Inferior parietal cortex (tissue), 1 donor: ENCODE results near the gene ZNF462.

Experiments
- DNase-seq: peaks from one replicate; pipeline ENCODE4 v3.0.0-alpha.2; 2016; ENCODE audit errors: extremely low spot score

Gene ZNF462

DNA sequence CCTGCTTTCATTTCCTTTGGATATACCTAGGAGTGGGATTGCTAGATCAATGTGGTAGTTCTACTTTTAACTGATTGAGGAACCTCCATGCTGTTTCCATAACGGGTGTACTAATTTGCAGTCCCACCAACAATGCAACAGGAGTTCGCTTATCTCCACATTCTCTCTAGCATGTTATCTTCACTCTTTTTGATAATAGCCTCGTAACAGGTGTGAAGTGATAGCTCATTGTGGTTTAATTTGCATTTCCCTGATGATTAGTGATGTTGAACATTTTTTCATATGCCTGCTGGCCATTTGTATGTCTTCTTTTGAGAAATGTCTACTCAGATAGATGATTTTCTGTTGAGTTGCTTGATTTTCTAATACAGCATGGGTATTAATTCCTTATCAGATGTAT is 142.2 kb downstream of the ZNF462 start:
- no peak for DNase-seq

DNA sequence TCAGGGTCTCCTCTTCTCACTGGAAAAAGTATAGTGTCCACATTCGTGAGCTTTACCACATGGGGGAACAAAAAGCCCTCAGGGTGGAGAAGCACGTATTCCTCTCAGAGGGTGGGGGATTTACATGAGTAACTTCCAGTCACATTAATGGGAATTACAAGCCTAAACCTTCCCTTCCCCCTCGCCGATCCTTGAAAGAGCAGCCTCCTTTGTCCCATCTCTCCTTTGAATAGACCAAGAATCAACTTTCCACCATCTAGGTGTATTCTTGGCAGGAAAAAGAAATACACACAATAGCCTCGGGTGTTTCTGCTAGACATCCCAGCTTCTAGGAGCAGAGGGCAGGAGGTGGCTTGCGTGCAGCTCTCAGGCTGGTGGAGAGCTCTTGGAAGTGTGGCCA is 144.4 kb downstream of the ZNF462 start:
- no peak for DNase-seq

GRCh38 chr9:107008011-107008410 is 145.0 kb downstream of the ZNF462 start:
- DNase-seq, result no peak

DNA sequence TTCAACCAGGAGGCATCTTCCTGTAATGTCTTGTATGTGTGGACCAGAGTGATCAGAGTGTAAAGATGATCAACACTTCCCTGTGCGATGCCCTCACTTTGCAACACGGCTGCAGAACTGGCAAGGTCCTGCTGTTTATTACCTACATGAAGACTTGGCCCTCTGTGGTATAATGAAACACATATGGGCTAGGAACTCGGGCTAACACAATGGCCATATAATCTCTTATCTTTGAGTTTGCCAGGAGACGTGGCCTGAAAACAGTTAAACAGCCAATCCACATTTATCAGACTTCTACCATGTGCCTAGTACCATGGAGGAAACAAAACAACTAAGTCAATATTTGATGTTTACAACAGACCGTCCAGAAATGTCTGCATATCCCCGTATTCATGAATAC is 145.5 kb downstream of the ZNF462 start:
- no peak for DNase-seq

DNA sequence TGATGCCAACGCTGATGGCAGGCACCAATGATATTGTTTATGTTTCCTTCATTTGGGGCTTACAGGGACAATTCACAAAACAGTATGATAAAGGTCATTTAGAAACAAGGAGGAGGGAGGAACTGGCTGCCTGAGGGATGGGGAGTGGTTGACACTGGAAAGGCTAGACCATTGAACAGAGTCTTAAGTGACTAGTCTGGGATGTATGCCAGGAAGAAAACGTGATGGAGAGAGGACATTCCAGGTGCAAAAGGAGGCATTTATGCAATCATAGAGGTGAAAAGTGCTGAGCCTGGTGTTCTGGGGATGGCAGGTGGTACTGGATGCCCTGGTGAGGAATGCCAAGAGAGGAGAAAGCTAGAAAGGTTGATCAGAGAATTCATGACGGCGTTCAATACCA is 153.4 kb downstream of the ZNF462 start:
- no peak for DNase-seq

GRCh38 chr9:107018861-107019545 is 156.0 kb downstream of the ZNF462 start:
- no peak for DNase-seq

DNA sequence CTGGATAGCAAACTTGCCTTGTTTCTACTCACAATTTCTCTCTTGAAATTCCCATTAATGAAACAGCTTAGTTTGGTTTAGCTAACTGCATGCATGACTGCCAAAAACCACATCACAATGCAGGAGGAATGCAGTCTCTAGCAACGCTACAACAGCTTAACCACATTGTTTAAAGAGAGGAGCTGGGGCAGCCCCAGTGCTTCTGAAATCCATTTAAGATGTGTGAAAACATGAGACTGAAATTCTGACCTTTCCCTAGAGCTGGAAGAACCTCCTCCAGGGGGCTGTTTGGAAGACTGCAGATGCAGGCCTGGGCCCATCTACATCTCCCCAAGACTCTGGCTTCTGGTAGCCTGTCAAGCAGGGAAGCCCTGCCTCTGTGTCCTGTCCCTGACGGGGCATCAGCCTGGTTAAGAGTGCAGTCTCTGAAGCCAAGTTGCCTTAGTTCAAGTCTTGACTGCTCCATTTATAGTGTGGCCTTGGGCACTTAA is 157.1 kb downstream of the ZNF462 start:
- no peak for DNase-seq

- no peak for DNase-seq
Measured at GRCh38 chr9:107024193-107024592, 161.2 kb downstream of the ZNF462 start.

GRCh38 chr9:107025260-107026035 is 162.5 kb downstream of the ZNF462 start:
- DNase-seq, result no peak

GRCh38 chr9:107029146-107029545 is 166.2 kb downstream of the ZNF462 start:
- DNase-seq, result no peak

DNA sequence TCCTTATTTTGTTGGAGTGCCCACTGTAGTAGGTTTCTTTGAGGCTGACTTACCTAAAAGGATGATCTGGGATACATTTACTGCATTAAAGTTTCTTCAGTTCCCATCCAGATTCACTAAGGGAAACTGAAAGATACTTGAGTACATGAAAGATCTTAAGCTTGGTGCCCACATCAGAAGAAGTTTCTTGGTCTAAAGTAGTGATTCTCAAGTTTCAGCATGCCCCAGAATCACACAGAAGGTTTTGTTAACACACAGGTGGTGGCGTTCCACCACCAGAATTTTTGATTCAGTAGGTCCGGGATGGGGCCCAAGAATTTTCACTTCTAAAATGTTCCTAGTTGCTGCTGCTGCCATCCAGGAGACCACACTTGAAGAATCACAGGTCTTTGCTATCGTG is 171.0 kb downstream of the ZNF462 start:
- no peak for DNase-seq

GRCh38 chr9:107034831-107035230 is 171.9 kb downstream of the ZNF462 start:
- no peak for DNase-seq

- DNase-seq, result no peak
Measured at GRCh38 chr9:107036367-107036766, 173.4 kb downstream of the ZNF462 start.

GRCh38 chr9:107039542-107039941 is 176.6 kb downstream of the ZNF462 start:
- DNase-seq, result no peak

GRCh38 chr9:107042606-107043005 is 179.6 kb downstream of the ZNF462 start:
- DNase-seq, result no peak

- DNase-seq, result no peak
Measured at GRCh38 chr9:107043886-107044285, 180.9 kb downstream of the ZNF462 start.

- no peak for DNase-seq
Measured at GRCh38 chr9:107044872-107045271, 181.9 kb downstream of the ZNF462 start.

GRCh38 chr9:107046692-107047091 is 183.7 kb downstream of the ZNF462 start:
- DNase-seq, result no peak

DNA sequence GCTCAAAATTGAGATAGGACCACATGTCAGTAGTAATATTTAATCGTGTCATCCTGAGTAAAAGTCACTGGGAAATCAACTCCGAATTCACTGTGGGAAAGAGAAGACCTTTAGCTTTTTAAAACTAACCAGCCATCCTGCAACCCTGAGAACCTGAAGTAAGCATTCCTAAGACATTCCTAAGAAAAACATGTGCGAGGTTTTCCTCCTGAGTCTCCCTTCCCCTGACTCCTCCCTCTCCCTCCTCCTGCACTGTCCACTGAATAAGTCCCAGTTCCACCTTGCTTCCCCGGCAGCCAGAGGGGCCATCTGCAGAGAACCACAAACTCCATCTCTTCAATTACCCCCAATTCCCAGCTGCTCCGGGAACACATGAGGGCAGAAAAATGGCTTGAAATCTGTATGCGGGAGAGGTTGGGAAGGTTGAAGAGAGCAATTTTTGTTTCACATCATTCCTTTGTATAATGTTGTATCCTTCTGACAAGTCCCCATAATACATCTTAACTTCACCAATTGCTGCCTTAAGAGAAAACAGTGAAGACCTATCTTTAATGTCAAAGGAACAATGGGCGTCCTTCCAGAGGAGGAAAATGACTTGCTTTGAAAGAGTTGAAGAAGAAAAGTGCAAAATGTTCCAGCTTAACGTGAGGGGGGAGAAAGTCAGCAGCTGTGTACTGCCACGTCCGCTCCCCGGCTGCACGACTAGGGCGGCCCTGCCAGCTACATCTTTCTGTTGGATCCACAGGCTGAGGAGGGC is 186.3 kb downstream of the ZNF462 start:
- no peak for DNase-seq

DNA sequence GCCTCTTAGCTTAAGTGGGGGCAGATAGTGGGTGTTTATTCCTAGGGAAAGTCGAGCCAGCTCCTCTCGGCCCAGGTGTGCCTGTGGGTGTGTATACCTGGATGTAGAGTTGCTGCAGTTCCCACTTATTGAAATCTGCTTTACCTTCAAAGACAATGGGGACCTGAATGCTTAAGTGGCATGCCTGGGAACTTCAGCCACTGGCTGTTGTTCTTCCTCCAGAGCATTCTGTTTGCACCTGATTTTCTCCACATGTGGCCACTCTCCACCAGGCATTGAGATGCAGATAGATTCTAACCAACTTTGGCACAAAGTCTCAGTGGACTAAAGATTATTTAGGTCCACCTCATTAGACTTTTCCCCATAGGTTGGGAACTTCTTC is 186.8 kb downstream of the ZNF462 start:
- DNase-seq, result no peak

DNA sequence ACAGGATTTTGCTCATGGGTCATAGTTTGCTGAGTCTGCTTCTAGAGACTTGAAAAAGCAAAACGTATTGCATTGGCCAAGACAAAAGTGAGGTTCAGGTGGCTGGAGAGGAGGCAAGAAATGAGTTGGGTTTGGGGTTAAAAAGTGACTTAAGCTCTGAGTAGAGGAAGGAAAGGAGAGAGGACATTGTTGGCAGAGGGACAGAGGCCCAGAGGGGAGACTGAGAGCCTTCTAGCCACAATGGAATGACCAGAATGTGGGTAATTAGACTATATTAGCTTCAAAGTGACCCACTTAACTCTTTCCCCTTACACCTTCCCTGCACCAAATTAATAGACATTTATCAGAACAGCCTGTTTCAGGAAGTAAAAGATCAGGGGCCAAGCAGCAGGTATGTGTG is 188.4 kb downstream of the ZNF462 start:
- no peak for DNase-seq

DNA sequence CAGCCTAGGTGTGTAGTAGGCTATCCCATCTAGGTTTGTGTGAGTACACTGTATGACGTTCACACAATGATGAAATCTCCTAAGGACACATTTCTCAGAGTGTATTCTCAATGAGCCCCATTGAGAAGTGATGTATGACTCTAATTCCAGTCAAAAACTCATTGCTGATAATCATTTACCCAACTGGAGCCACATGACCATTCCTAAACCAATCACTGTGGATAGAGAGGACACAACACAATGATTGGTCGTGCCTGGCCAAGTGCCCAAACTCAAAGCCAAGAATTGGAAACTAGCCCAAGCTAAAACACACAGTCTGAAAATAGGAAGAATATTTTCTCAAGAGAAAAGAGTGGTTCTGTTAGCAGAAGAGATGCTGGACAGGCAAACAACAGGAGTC is 191.2 kb downstream of the ZNF462 start:
- DNase-seq, result no peak

DNA sequence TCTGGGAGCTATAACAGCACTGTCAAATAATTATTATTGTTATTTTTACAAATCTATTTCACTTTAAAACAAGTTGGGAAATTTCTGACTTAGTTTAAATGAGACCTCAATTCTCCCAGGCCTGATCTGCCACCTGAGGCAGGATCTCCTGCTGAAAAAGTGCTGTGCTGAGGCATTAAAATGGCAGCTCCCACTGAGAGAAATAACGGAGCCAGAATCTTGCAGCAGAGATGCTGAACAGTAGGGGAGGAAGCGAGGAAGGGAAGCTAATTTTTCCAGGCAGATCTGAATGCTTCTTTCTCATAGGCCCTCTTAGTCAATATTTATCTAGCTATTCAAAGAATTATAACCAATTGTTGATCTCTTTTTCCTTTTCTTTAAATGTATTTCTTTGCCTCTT is 196.3 kb downstream of the ZNF462 start:
- no peak for DNase-seq
